Stomach (tissue), 4 donors: ENCODE data around the gene MID1.

Experiments
- EP300 ChIP-seq: sonication (generic); formaldehyde crosslinking; IDR thresholded peaks from one replicate; pipeline ENCODE4 v1.6.1; 2017; ENCODE audit warnings: antibody characterized with exemption
- POLR2A ChIP-seq, 4 donors: fragments of 450-650 bp; IDR thresholded peaks; one replicate each; pipeline ENCODE4 v1.6.1; 2016; ENCODE audit warnings: antibody characterized with exemption in 4 of 4, control low read depth in 2 of 4, mild to moderate bottlenecking in 1 of 4, moderate library complexity in 1 of 4
- POLR2AphosphoS5 ChIP-seq, 3 donors: sonication (generic); formaldehyde crosslinking; IDR thresholded peaks; one replicate each; pipeline ENCODE4 v1.6.1; 2016; ENCODE audit warnings: antibody characterized with exemption in 3 of 3
- TF ChIP-seq, protein P1 (sequence below), 7 experiments: fragments of 450-650 bp in 4 of 7; fragments of 200-600 bp in 3 of 7; sonication (generic) in 3 of 7; IDR thresholded peaks; one replicate each; pipeline ENCODE4 v1.5.1; 2016 to 2019; ENCODE audit warnings: antibody characterized with exemption in 7 of 7, control low read depth in 2 of 7, mild to moderate bottlenecking in 1 of 7

DNA sequence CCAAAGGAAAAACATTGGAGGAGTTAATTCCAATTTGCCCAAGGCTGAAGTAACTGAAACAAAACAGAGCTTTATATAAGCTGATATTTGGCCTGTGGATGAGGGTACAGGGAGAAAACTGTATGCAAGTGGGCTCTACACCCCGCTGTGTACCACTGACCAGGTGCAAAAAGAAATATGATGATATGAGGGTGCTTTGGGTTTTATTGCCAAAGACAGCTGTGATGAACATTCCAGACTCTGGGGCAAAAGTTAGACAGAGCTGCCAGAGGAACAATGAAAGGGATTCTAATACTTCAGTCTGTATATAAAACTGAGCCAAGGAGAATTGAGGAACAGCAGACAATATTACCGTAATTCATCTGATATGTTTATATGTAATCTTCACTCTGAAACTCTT, 117.4 kb downstream of the MID1 start:
- TF ChIP-seq, protein P1, sequence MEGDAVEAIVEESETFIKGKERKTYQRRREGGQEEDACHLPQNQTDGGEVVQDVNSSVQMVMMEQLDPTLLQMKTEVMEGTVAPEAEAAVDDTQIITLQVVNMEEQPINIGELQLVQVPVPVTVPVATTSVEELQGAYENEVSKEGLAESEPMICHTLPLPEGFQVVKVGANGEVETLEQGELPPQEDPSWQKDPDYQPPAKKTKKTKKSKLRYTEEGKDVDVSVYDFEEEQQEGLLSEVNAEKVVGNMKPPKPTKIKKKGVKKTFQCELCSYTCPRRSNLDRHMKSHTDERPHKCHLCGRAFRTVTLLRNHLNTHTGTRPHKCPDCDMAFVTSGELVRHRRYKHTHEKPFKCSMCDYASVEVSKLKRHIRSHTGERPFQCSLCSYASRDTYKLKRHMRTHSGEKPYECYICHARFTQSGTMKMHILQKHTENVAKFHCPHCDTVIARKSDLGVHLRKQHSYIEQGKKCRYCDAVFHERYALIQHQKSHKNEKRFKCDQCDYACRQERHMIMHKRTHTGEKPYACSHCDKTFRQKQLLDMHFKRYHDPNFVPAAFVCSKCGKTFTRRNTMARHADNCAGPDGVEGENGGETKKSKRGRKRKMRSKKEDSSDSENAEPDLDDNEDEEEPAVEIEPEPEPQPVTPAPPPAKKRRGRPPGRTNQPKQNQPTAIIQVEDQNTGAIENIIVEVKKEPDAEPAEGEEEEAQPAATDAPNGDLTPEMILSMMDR (IDR thresholded peaks at IDR 0.05) = no peak
- TF ChIP-seq POLR2A (IDR thresholded peaks at IDR 0.05) (no peak), EP300 (no peak), POLR2AphosphoS5 (IDR thresholded peaks at IDR 0.05) (no peak)
